Measurements from ENCODE around the gene CHSY1.

DNA sequence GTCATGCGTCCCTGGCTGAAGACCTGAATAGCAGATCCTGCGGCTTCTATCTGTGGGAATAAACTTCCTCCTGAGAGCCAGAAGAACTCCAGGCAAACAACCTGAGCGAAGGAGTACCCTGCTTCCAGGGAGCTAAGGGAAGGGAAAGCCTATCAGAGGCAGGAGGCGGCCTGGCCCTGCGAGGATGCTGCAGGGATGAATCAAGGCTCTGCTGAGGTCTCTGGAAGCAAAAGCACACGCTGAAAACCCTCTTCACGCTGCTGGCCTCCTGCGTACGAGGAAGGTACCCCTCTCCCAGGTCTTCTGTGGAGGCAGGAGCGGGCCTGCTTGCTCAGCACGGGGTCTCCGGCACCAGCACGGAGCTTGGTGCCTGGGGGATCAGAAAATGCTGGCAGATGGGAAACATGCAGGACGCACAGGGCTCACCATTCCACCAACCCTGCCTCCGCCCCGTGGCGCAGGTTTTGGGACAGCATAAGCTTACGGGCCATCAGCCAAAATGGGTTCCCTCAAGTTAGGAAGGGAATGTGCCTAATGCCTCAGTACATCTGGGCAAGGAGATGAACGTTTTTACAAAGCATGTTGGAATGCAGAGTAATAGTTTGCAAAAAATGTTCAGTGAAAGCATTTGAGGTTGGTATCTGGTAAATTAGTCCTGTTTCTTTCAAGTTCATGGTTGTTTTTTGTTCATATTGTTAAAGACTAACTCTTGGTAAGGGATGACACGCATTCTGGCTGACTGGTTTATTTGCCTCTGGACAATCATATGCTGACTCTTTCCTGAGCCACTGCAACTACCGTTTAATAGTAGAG is 72.3 kb downstream of the CHSY1 start:
- TF ChIP-seq, protein P1, sequence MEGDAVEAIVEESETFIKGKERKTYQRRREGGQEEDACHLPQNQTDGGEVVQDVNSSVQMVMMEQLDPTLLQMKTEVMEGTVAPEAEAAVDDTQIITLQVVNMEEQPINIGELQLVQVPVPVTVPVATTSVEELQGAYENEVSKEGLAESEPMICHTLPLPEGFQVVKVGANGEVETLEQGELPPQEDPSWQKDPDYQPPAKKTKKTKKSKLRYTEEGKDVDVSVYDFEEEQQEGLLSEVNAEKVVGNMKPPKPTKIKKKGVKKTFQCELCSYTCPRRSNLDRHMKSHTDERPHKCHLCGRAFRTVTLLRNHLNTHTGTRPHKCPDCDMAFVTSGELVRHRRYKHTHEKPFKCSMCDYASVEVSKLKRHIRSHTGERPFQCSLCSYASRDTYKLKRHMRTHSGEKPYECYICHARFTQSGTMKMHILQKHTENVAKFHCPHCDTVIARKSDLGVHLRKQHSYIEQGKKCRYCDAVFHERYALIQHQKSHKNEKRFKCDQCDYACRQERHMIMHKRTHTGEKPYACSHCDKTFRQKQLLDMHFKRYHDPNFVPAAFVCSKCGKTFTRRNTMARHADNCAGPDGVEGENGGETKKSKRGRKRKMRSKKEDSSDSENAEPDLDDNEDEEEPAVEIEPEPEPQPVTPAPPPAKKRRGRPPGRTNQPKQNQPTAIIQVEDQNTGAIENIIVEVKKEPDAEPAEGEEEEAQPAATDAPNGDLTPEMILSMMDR (IDR thresholded peaks at IDR 0.05) = no peak
- TF ChIP-seq POLR2A (IDR thresholded peaks at IDR 0.05) = no peak

All from right lobe of liver (tissue), 4 donors.